Stimulated activated CD4-positive, alpha-beta T cell treated with anti-CD3 and anti-CD28 coated beads, Interleukin-15, amount 100 ng/mL, for 24 hours (primary cell): Measurements from ENCODE around the gene DPAGT1.
"Not testable (repeated sequence)": the region's sequence is repeated elsewhere in the genome, so short reads cannot be mapped to it uniquely, and the experiment has no call there.

Experiments used
- DNase-seq: peaks from one replicate; pipeline ENCODE4 v3.0.0-alpha.2; 2020

The DPAGT1 gene

GRCh38 chr11:119101759-119102423 lies at the start of gene DPAGT1:
TSS of gene DPAGT1 (minus strand) at chr11:119101853. CDS start at chr11:119101655, 198 bp downstream.
- peak; percentile 91 for DNase-seq

GRCh38 chr11:119149786-119150275 lies 48.2 kb upstream of the DPAGT1 start:
- DNase-seq = no peak

- peak; percentile 47 for DNase-seq
Observed at GRCh38 chr11:119149018-119149785, 47.5 kb upstream of the DPAGT1 start, which contains the start of gene ABCG4. TSS of gene ABCG4 (plus strand) at chr11:119149052. CDS start at chr11:119149966, 914 bp downstream.

GRCh38 chr11:119148720-119149017 lies 47.0 kb upstream of the DPAGT1 start:
- DNase-seq = no peak

- DNase-seq = no peak
Observed at GRCh38 chr11:119147604-119148333, 46.1 kb upstream of the DPAGT1 start.

- no peak for DNase-seq
Observed at GRCh38 chr11:119145551-119145950, 43.9 kb upstream of the DPAGT1 start.

GRCh38 chr11:119144825-119145486 lies 43.3 kb upstream of the DPAGT1 start:
- DNase-seq = peak; percentile 46

GRCh38 chr11:119139276-119139675 lies 37.6 kb upstream of the DPAGT1 start:
- not testable (repeated sequence) for DNase-seq

- no peak for DNase-seq
Observed at GRCh38 chr11:119134389-119134978, 32.8 kb upstream of the DPAGT1 start.

- no peak for DNase-seq
Observed at GRCh38 chr11:119130662-119131061, 29.0 kb upstream of the DPAGT1 start.

- DNase-seq = no peak
Observed at GRCh38 chr11:119126675-119127268, 25.1 kb upstream of the DPAGT1 start.

GRCh38 chr11:119125821-119126220 lies 24.2 kb upstream of the DPAGT1 start:
- no peak for DNase-seq

GRCh38 chr11:119121811-119122124 lies 20.1 kb upstream of the DPAGT1 start:
- no peak for DNase-seq

GRCh38 chr11:119121008-119121810 lies 19.6 kb upstream of the DPAGT1 start, which contains the start of gene HINFP:
TSS of gene HINFP (plus strand) at chr11:119121580. CDS start at chr11:119126945, 5,365 bp downstream.
- DNase-seq = peak; percentile 100

GRCh38 chr11:119120639-119121007 lies 19.0 kb upstream of the DPAGT1 start:
- DNase-seq = no peak

- no peak for DNase-seq
Observed at GRCh38 chr11:119118946-119119345, 17.3 kb upstream of the DPAGT1 start.

GRCh38 chr11:119118227-119118626 lies 16.6 kb upstream of the DPAGT1 start:
- no peak for DNase-seq

- DNase-seq = no peak
Observed at GRCh38 chr11:119117004-119117706, 15.5 kb upstream of the DPAGT1 start.

- no peak for DNase-seq
Observed at GRCh38 chr11:119116601-119117000, 14.9 kb upstream of the DPAGT1 start.

GRCh38 chr11:119116235-119116594 lies 14.6 kb upstream of the DPAGT1 start:
- no peak for DNase-seq
